ENCODE measurements around the gene EPHA8. TPM values are rescaled to one million over a fixed set of nuclear protein-coding genes. Genes with fewer than 3 reads are reported as not detected.
A peak's percentile ranks its signal among the peaks of the same experiment; 100 is the strongest.

EPHA8 gene
- total RNA-seq, 1 donor from 2014 or later = not detected

- intact Hi-C loops (cut with DNase I) = no loop called here
- ATAC-seq = no peak
- no peak for DNase-seq (ENCODE audit: missing footprints)
These were observed 65.6 kb downstream of the EPHA8 start for GRCh38 chr1:22628698-22629444.

- no peak for ATAC-seq
- no peak for DNase-seq (ENCODE audit: missing footprints)
- intact Hi-C loops (cut with DNase I) = no loop called here
These were observed 66.6 kb downstream of the EPHA8 start for GRCh38 chr1:22629886-22630285.

GRCh38 chr1:22633697-22634463 is 70.6 kb downstream of the EPHA8 start:
- ATAC-seq (no peak), DNase-seq (ENCODE audit: missing footprints) (no peak)
- intact Hi-C loops (cut with DNase I) = no loop called here

DNA sequence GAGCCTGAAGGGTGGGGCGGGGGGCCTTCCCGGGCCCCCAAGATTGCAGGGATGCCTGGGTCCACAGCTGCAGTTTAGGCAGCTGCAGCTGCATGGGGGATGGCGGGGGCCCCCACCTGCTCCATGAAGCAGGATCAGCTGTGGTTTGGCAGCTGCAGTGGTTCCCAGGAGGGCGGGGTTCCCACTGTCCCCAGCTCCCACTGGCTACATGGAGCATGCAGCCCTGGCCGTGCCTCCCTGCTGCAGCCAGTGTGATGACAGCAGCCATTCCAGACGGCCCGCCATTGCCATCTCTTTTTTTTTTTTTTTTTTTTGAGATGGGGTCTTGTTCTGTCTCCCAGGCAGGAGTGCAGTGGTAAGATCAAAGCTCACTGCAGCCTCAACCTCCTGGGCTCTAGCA is 72.1 kb downstream of the EPHA8 start:
- intact Hi-C loops (cut with DNase I) = no loop called here
- no peak for DNase-seq (ENCODE audit: missing footprints)
- ATAC-seq = peak; percentile 48

DNA sequence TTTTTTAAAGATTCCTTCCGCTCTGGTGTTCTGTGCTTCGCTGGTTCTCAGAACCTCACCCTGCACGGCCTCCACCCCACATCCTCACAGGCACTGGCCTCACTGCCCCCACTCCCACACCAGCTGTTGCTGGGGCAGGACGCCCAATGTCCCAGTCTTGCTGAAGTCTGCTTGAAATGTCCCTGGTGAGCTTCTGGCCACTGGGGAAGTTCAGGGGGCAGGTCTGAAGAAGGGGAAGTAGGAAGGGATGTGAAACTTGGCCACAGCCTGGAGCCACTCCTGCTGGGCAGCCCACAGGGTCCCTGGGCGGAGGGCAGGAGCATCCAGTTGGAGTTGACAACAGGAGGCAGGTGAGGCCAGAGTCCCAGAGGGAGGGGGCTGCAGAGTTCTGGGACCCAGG is 73.1 kb downstream of the EPHA8 start, which contains the start of gene C1QA:
Gene C1QA (plus strand): TSS at position 276 of the 400 bp plus-strand sequence. CDS start 989 bp downstream, outside the sequence.
- intact Hi-C loops (cut with DNase I) = no loop called here
- peak; percentile 81 for DNase-seq (ENCODE audit: missing footprints)
- peak; percentile 85 for ATAC-seq

- intact Hi-C loops (cut with DNase I) = no loop called here
- no peak for ATAC-seq
- DNase-seq (ENCODE audit: missing footprints) = no peak
These were observed 73.6 kb downstream of the EPHA8 start for GRCh38 chr1:22636927-22637326.

GRCh38 chr1:22637907-22638445 is 74.7 kb downstream of the EPHA8 start:
- intact Hi-C loops (cut with DNase I) = no loop called here
- ATAC-seq = no peak
- no peak for DNase-seq (ENCODE audit: missing footprints)

DNA sequence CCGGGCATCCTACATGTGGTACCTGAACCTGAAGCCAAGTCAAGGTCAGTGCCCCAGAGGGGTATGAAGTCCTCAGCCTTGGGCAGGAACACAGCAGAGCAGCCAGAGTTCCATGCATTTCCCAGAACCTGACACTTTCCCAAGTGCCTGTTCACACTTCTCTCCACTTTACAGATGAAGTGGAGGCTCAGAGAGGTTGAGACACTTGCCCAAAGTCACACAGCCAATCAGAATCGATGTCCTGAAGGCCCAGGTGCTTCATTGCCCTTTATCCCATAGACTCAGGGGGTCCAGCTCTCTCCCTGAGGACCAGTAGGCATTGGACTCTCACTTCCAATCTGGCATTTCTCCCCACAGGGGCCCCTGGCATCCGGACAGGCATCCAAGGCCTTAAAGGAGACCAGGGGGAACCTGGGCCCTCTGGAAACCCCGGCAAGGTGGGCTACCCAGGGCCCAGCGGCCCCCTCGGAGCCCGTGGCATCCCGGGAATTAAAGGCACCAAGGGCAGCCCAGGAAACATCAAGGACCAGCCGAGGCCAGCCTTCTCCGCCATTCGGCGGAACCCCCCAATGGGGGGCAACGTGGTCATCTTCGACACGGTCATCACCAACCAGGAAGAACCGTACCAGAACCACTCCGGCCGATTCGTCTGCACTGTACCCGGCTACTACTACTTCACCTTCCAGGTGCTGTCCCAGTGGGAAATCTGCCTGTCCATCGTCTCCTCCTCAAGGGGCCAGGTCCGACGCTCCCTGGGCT is 75.4 kb downstream of the EPHA8 start:
- no peak for DNase-seq (ENCODE audit: missing footprints)
- intact Hi-C loops (cut with DNase I) = no loop called here
- ATAC-seq = no peak

DNA sequence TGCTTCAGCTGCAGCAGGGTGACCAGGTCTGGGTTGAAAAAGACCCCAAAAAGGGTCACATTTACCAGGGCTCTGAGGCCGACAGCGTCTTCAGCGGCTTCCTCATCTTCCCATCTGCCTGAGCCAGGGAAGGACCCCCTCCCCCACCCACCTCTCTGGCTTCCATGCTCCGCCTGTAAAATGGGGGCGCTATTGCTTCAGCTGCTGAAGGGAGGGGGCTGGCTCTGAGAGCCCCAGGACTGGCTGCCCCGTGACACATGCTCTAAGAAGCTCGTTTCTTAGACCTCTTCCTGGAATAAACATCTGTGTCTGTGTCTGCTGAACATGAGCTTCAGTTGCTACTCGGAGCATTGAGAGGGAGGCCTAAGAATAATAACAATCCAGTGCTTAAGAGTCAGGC is 76.0 kb downstream of the EPHA8 start:
- ATAC-seq (no peak), DNase-seq (ENCODE audit: missing footprints) (no peak)
- intact Hi-C loops (cut with DNase I) = no loop called here

DNA sequence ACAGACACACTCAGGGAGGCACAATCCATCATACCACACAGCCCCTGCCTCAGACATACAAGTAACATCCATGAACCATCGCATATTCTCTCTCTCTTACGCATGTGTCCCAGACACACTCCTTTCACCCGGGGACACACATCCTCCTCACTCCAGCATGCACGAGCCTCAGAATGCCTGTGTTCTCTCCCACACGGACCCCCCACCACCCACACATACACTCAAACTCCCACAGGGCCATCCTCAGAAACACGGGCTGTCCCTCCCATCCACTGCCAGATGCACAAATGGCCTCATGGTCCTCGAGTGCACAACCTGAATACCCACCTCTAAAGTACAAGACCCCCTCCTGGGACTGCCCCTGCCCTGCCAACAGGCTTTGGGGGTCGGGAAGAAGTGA is 78.0 kb downstream of the EPHA8 start:
- DNase-seq (ENCODE audit: missing footprints) (no peak), ATAC-seq (no peak)
- intact Hi-C loops (cut with DNase I) = loop anchor here (5.0 to 10.0 kb wide), 2 partner anchors 114 to 536 kb away; no protein-coding TSS in a partner anchor

DNA sequence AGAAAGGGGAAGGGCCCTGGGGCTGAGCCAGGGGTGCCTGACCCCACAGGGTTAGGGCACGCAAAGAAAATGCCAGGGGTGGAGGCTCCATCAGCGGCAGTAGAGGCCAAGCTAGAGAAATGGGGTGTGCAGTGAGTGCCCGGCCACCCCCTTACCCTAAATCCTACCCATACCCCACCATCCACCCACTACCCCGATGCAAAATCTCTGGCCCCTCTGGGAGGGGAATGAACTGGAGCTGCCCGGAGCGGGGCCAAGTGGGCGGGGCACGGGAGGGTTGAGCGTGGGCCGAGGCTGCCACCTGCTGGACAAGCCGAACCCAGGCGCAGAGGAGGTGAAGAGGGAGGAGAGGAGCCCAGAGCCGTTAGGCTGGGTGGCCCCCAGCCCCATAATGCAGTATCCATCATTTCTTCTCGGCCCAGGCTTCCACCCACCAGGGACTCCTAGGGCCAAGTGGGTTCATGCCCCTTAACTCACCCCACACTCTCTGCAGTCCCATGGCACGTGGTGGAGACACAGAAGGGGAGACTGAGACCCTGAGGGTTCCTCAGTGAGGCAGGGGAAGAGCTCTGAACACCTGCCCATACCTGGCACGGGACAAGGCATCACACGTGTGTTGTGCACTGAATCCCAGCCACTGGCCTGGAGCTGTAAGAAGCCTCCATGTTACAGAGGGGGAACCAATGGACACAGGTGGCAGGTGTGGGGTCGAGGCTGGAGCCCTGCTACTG is 78.8 kb downstream of the EPHA8 start:
- DNase-seq (ENCODE audit: missing footprints) (peak; percentile 91), ATAC-seq (peak; percentile 72)
- intact Hi-C loops (cut with DNase I) = loop anchor here (1.0 to 10.0 kb wide), 3 partner anchors 115 to 537 kb away; no protein-coding TSS in a partner anchor

DNA sequence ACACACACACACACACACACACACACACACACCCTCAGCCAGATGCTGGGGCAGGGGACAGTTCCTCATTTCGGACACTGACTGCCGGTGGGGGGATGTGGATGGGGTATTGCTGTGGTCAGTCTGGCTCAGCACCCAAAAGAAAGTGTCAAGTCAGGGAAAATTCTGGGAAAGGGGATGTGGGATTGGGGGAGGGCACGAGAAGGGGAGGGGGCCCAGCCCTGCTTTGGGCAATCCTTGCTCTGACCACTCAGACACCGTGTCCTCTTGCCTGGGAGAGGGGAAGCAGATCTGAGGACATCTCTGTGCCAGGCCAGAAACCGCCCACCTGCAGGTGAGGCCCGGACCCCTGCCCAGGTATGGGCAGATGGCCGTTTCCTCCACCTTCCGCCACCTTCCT is 80.1 kb downstream of the EPHA8 start, which contains the start of gene C1QC:
Gene C1QC (plus strand): TSS at position 253 of the 400 bp plus-strand sequence. CDS start 391 bp downstream, outside the sequence.
- no peak for DNase-seq (ENCODE audit: missing footprints)
- intact Hi-C loops (cut with DNase I) = loop anchor here (5.0 to 10.0 kb wide), 2 partner anchors 116 to 539 kb away; no protein-coding TSS in a partner anchor
- ATAC-seq = peak; percentile 55

DNA sequence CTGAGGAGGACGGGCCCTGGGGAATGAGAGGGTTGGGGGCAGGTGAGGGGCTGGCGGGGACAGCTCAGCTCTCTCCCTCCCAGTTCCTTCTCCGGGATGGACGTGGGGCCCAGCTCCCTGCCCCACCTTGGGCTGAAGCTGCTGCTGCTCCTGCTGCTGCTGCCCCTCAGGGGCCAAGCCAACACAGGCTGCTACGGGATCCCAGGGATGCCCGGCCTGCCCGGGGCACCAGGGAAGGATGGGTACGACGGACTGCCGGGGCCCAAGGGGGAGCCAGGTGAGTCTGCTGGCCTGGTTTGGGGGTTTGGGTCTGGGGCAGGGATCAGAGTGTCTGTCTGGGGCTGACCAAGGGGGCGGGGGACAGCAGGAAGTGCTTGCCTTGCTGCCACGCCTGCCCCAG is 80.6 kb downstream of the EPHA8 start:
- ATAC-seq = no peak
- DNase-seq (ENCODE audit: missing footprints) = no peak
- intact Hi-C loops (cut with DNase I) = loop anchor here (5.0 to 10.0 kb wide), 2 partner anchors 117 to 539 kb away; no protein-coding TSS in a partner anchor

- ATAC-seq (peak; percentile 19), DNase-seq (ENCODE audit: missing footprints) (no peak)
- intact Hi-C loops (cut with DNase I) = loop anchor here (10.0 kb wide), 1 partner anchor 541 kb away; no protein-coding TSS in a partner anchor
These were observed 82.6 kb downstream of the EPHA8 start for GRCh38 chr1:22645931-22646330.

- intact Hi-C loops (cut with DNase I) = loop anchor here (10.0 kb wide), 1 partner anchor 542 kb away; no protein-coding TSS in a partner anchor
- DNase-seq (ENCODE audit: missing footprints) (no peak), ATAC-seq (no peak)
These were observed 83.1 kb downstream of the EPHA8 start for GRCh38 chr1:22646384-22646783.

GRCh38 chr1:22650089-22650693 is 86.9 kb downstream of the EPHA8 start:
- ATAC-seq (no peak), DNase-seq (ENCODE audit: missing footprints) (no peak)
- intact Hi-C loops (cut with DNase I) = no loop called here
